ENCODE data around the gene ZFX. TPM values are rescaled to one million over a fixed set of nuclear protein-coding genes. Genes with fewer than 3 reads are reported as not detected.
A peak's percentile ranks its signal among the peaks of the same experiment; 100 is the strongest.

ZFX gene
- total and polyA plus RNA-seq, 4 donors = 7.5 to 72.4 (median 32.5) TPM

GRCh38 chrX:24151513-24151912, 2.0 kb downstream of the ZFX start:
- no peaks in the 10 kb centered on the region for H3K9me3 ChIP-seq (ENCODE audit: control insufficient read depth in 4 of 4, insufficient read depth in 3 of 4, low read length in 3 of 4)
- no peak for ATAC-seq (ENCODE audit: insufficient read depth, low FRiP score)
- peaks cover 5 to 55% (median 9%) of the 10 kb centered on the region in 5 donors for H3K4me1 ChIP-seq (ENCODE audit: control insufficient read depth in 5 of 5, insufficient read depth in 5 of 5, low read length in 5 of 5)
- 64 to 76% methylated on average over 8 of the region's 8 CpGs for WGBS, 2 donors
- H3K36me3 ChIP-seq (ENCODE audit: control insufficient read depth in 4 of 4, insufficient read depth in 4 of 4, low read length in 4 of 4) = peaks cover 0 to 3% (median 1%) of the 10 kb centered on the region in 4 donors
- peak overlapping the region; percentile 3 to 47 for H3K27ac ChIP-seq (ENCODE audit: low read depth in 1 of 2, low read length in 1 of 2)
- TF ChIP-seq, protein P1, sequence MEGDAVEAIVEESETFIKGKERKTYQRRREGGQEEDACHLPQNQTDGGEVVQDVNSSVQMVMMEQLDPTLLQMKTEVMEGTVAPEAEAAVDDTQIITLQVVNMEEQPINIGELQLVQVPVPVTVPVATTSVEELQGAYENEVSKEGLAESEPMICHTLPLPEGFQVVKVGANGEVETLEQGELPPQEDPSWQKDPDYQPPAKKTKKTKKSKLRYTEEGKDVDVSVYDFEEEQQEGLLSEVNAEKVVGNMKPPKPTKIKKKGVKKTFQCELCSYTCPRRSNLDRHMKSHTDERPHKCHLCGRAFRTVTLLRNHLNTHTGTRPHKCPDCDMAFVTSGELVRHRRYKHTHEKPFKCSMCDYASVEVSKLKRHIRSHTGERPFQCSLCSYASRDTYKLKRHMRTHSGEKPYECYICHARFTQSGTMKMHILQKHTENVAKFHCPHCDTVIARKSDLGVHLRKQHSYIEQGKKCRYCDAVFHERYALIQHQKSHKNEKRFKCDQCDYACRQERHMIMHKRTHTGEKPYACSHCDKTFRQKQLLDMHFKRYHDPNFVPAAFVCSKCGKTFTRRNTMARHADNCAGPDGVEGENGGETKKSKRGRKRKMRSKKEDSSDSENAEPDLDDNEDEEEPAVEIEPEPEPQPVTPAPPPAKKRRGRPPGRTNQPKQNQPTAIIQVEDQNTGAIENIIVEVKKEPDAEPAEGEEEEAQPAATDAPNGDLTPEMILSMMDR (IDR thresholded peaks at IDR 0.05; ENCODE audit: control extremely low read depth, extremely low read depth) = no peak
- no peaks in the 10 kb centered on the region for H3K27me3 ChIP-seq (ENCODE audit: control insufficient read depth in 3 of 3, insufficient read depth in 3 of 3, low read length in 2 of 3)
- H3K9ac ChIP-seq (ENCODE audit: insufficient read depth in 1 of 2, low read length in 2 of 2) = peak overlapping the region in 1 of 2 donors; percentile 82
- H3K4me3 ChIP-seq = peak overlapping the region; percentile 39
- no peak for DNase-seq

DNA sequence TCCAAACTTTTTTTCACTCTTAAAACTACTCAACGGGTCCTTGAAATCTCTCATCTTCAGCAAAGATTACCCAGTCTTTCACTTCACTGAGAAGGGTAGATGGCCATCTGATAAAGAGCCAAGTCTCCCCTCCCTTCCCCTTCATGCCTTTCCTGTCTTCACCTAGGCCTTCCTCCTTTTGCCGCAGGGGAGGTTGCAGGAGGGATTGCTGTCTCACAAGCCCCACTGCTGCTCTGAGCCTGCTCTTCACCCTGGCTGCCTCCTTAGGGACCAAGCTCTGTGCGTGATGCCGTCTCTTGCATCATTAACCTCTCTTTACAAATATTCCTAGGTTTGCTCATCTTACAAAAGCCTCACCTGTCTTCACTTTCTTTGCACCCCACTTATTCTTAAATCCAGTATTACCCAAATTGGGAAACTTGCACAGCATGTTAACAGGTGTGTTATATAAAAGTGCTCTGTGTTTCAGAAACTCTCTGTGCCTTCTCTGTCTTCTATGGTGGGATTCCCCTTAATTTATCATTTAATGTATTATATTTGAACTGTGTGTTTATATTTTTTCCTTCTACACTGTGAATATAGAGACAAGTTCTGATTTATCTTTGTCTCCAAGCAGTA, 3.8 kb downstream of the ZFX start:
- H3K27me3 ChIP-seq (ENCODE audit: control insufficient read depth in 3 of 3, insufficient read depth in 3 of 3, low read length in 2 of 3) = no peaks in the 10 kb centered on the region
- ATAC-seq (ENCODE audit: insufficient read depth, low FRiP score) (no peak), DNase-seq (no peak)
- no peak overlapping the region for H3K4me3 ChIP-seq
- H3K36me3 ChIP-seq (ENCODE audit: control insufficient read depth in 4 of 4, insufficient read depth in 4 of 4, low read length in 4 of 4) = peaks cover 0 to 3% (median 1%) of the 10 kb centered on the region in 4 donors
- no peaks in the 10 kb centered on the region for H3K9me3 ChIP-seq (ENCODE audit: control insufficient read depth in 4 of 4, insufficient read depth in 3 of 4, low read length in 3 of 4)
- peak overlapping the region in 1 of 2 donors; percentile 44 for H3K9ac ChIP-seq (ENCODE audit: insufficient read depth in 1 of 2, low read length in 2 of 2)
- H3K4me1 ChIP-seq (ENCODE audit: control insufficient read depth in 5 of 5, insufficient read depth in 5 of 5, low read length in 5 of 5) = peaks cover 6 to 38% (median 10%) of the 10 kb centered on the region in 5 donors
- peak overlapping the region in 1 of 2 donors; percentile 73 for H3K27ac ChIP-seq (ENCODE audit: low read depth in 1 of 2, low read length in 1 of 2)
- TF ChIP-seq, protein P1 (IDR thresholded peaks at IDR 0.05; ENCODE audit: control extremely low read depth, extremely low read depth) = no peak
- 2 to 17% methylated on average over 4 of the region's 4 CpGs for WGBS, 2 donors

- Histone ChIP-seq H3K27me3 (ENCODE audit: control insufficient read depth in 3 of 3, insufficient read depth in 3 of 3, low read length in 2 of 3) (no peaks in the 10 kb centered on the region), H3K4me1 (ENCODE audit: control insufficient read depth in 5 of 5, insufficient read depth in 5 of 5, low read length in 5 of 5) (peaks cover 6 to 33% (median 10%) of the 10 kb centered on the region in 5 donors), H3K9ac (ENCODE audit: insufficient read depth in 1 of 2, low read length in 2 of 2) (peak overlapping the region in 1 of 2 donors; percentile 44), H3K36me3 (ENCODE audit: control insufficient read depth in 4 of 4, insufficient read depth in 4 of 4, low read length in 4 of 4) (peaks cover 0 to 3% (median 1%) of the 10 kb centered on the region in 4 donors), H3K27ac (ENCODE audit: low read depth in 1 of 2, low read length in 1 of 2) (no peak overlapping the region), H3K9me3 (ENCODE audit: control insufficient read depth in 4 of 4, insufficient read depth in 3 of 4, low read length in 3 of 4) (no peaks in the 10 kb centered on the region), H3K4me3 (no peak overlapping the region)
- 39 to 55% methylated on average over 2 of the region's 2 CpGs for WGBS, 2 donors
- DNase-seq (no peak), ATAC-seq (ENCODE audit: insufficient read depth, low FRiP score) (no peak)
- TF ChIP-seq, protein P1 (IDR thresholded peaks at IDR 0.05; ENCODE audit: control extremely low read depth, extremely low read depth) = no peak
These were observed 4.3 kb downstream of the ZFX start for GRCh38 chrX:24153796-24154189.
